ENCODE results near the gene TMEM240. TPM values are rescaled to one million over a fixed set of nuclear protein-coding genes. Genes with fewer than 3 reads are reported as not detected.
"Not testable (repeated sequence)": the region's sequence is repeated elsewhere in the genome, so short reads cannot be mapped to it uniquely, and the experiment has no call there.

The TMEM240 gene
- total RNA-seq, 1 experiment from 2014 or later, result 3.6 TPM

- H3K9me3 Mint-ChIP-seq (ENCODE audit: unreplicated experiment); H3K27me3 Mint-ChIP-seq (ENCODE audit: insufficient read depth, unreplicated experiment); H3K4me1 Mint-ChIP-seq (ENCODE audit: insufficient read depth, unreplicated experiment); CTCF ChIA-PET; intact Hi-C loops (cut with micrococcal nuclease); POLR2A ChIA-PET; DNase-seq (ENCODE audit: unreplicated experiment); BruUV-seq (replicated peaks); H3K4me3 Mint-ChIP-seq (ENCODE audit: unreplicated experiment); H3K27ac Mint-ChIP-seq (ENCODE audit: low read depth, unreplicated experiment): not testable (repeated sequence)
- peaks cover 52% of the 10 kb centered on the region for H3K36me3 Mint-ChIP-seq (ENCODE audit: insufficient read depth, unreplicated experiment)
Observed at GRCh38 chr1:1523226-1523625, 17.2 kb downstream of the TMEM240 start.

GRCh38 chr1:1522536-1522935, 17.9 kb downstream of the TMEM240 start:
- H3K27ac Mint-ChIP-seq (ENCODE audit: low read depth, unreplicated experiment); CTCF ChIA-PET; H3K4me1 Mint-ChIP-seq (ENCODE audit: insufficient read depth, unreplicated experiment); intact Hi-C loops (cut with micrococcal nuclease); DNase-seq (ENCODE audit: unreplicated experiment); BruUV-seq (replicated peaks); H3K9me3 Mint-ChIP-seq (ENCODE audit: unreplicated experiment); H3K4me3 Mint-ChIP-seq (ENCODE audit: unreplicated experiment); H3K27me3 Mint-ChIP-seq (ENCODE audit: insufficient read depth, unreplicated experiment): not testable (repeated sequence)
- H3K36me3 Mint-ChIP-seq (ENCODE audit: insufficient read depth, unreplicated experiment), result peaks cover 47% of the 10 kb centered on the region
- POLR2A ChIA-PET, result interaction anchor here (1.2 kb wide), 1 partner anchor 17 kb away, joined by 4 read pairs; no protein-coding TSS in a partner anchor

- Mint-ChIP-seq H3K9me3 (ENCODE audit: unreplicated experiment) (no peaks in the 10 kb centered on the region), H3K27ac (ENCODE audit: low read depth, unreplicated experiment) (no peak overlapping the region), H3K4me3 (ENCODE audit: unreplicated experiment) (no peak overlapping the region), H3K36me3 (ENCODE audit: insufficient read depth, unreplicated experiment) (peaks cover 48% of the 10 kb centered on the region), H3K27me3 (ENCODE audit: insufficient read depth, unreplicated experiment) (no peaks in the 10 kb centered on the region), H3K4me1 (ENCODE audit: insufficient read depth, unreplicated experiment) (no peaks in the 10 kb centered on the region)
- no peak for DNase-seq (ENCODE audit: unreplicated experiment)
- ChIA-PET POLR2A (interaction anchor here (0.7 to 1.2 kb wide), 3 partner anchors 10 to 174 kb away, joined by 3 to 4 read pairs (median 3); no protein-coding TSS in a partner anchor), CTCF (interaction anchor here (0.5 kb wide), 1 partner anchor 16 kb away, joined by 3 read pairs; no protein-coding TSS in a partner anchor)
- BruUV-seq (replicated peaks), result no TSS peak
- intact Hi-C loops (cut with micrococcal nuclease), result no loop called here
- no peak for TF ChIP-seq CTCF (IDR thresholded peaks at IDR 0.05; ENCODE audit: unreplicated experiment)
Observed at GRCh38 chr1:1521331-1521730, 19.1 kb downstream of the TMEM240 start.

- H3K4me3 Mint-ChIP-seq (ENCODE audit: unreplicated experiment); H3K9me3 Mint-ChIP-seq (ENCODE audit: unreplicated experiment); H3K27ac Mint-ChIP-seq (ENCODE audit: low read depth, unreplicated experiment); intact Hi-C loops (cut with micrococcal nuclease); DNase-seq (ENCODE audit: unreplicated experiment); H3K27me3 Mint-ChIP-seq (ENCODE audit: insufficient read depth, unreplicated experiment); BruUV-seq (replicated peaks); POLR2A ChIA-PET; H3K4me1 Mint-ChIP-seq (ENCODE audit: insufficient read depth, unreplicated experiment); CTCF ChIA-PET: not testable (repeated sequence)
- H3K36me3 Mint-ChIP-seq (ENCODE audit: insufficient read depth, unreplicated experiment), result peaks cover 40% of the 10 kb centered on the region
Observed at GRCh38 chr1:1519805-1520505, 20.5 kb downstream of the TMEM240 start.

- H3K4me1 Mint-ChIP-seq (ENCODE audit: insufficient read depth, unreplicated experiment); H3K4me3 Mint-ChIP-seq (ENCODE audit: unreplicated experiment); H3K27me3 Mint-ChIP-seq (ENCODE audit: insufficient read depth, unreplicated experiment); intact Hi-C loops (cut with micrococcal nuclease); BruUV-seq (replicated peaks); CTCF ChIA-PET; H3K9me3 Mint-ChIP-seq (ENCODE audit: unreplicated experiment); DNase-seq (ENCODE audit: unreplicated experiment); POLR2A ChIA-PET; H3K27ac Mint-ChIP-seq (ENCODE audit: low read depth, unreplicated experiment): not testable (repeated sequence)
- peaks cover 36% of the 10 kb centered on the region for H3K36me3 Mint-ChIP-seq (ENCODE audit: insufficient read depth, unreplicated experiment)
Observed at GRCh38 chr1:1518621-1519007, 21.8 kb downstream of the TMEM240 start.

GRCh38 chr1:1517973-1518620, 22.3 kb downstream of the TMEM240 start:
- no TSS peak for BruUV-seq (replicated peaks)

GRCh38 chr1:1516923-1517322, 23.5 kb downstream of the TMEM240 start:
- CTCF ChIA-PET; BruUV-seq (replicated peaks); POLR2A ChIA-PET; H3K4me3 Mint-ChIP-seq (ENCODE audit: unreplicated experiment); H3K27me3 Mint-ChIP-seq (ENCODE audit: insufficient read depth, unreplicated experiment); H3K9me3 Mint-ChIP-seq (ENCODE audit: unreplicated experiment); intact Hi-C loops (cut with micrococcal nuclease); H3K4me1 Mint-ChIP-seq (ENCODE audit: insufficient read depth, unreplicated experiment); DNase-seq (ENCODE audit: unreplicated experiment); H3K27ac Mint-ChIP-seq (ENCODE audit: low read depth, unreplicated experiment): not testable (repeated sequence)
- H3K36me3 Mint-ChIP-seq (ENCODE audit: insufficient read depth, unreplicated experiment), result peaks cover 32% of the 10 kb centered on the region

More at GRCh38 chr1:1517973-1518620, 22.3 kb downstream of the TMEM240 start:
- ChIA-PET CTCF (no interaction called here), POLR2A (no interaction called here)
- Mint-ChIP-seq H3K9me3 (ENCODE audit: unreplicated experiment) (no peaks in the 10 kb centered on the region), H3K27me3 (ENCODE audit: insufficient read depth, unreplicated experiment) (no peaks in the 10 kb centered on the region), H3K36me3 (ENCODE audit: insufficient read depth, unreplicated experiment) (peaks cover 36% of the 10 kb centered on the region), H3K4me3 (ENCODE audit: unreplicated experiment) (no peak overlapping the region), H3K27ac (ENCODE audit: low read depth, unreplicated experiment) (no peak overlapping the region), H3K4me1 (ENCODE audit: insufficient read depth, unreplicated experiment) (no peaks in the 10 kb centered on the region)
- TF ChIP-seq CTCF (IDR thresholded peaks at IDR 0.05; ENCODE audit: unreplicated experiment), result no peak
- no peak for DNase-seq (ENCODE audit: unreplicated experiment)
- intact Hi-C loops (cut with micrococcal nuclease), result no loop called here

GRCh38 chr1:1514376-1514775, 26.0 kb downstream of the TMEM240 start:
- peaks cover 28% of the 10 kb centered on the region for H3K36me3 Mint-ChIP-seq (ENCODE audit: insufficient read depth, unreplicated experiment)
- H3K4me3 Mint-ChIP-seq (ENCODE audit: unreplicated experiment); H3K27ac Mint-ChIP-seq (ENCODE audit: low read depth, unreplicated experiment); H3K4me1 Mint-ChIP-seq (ENCODE audit: insufficient read depth, unreplicated experiment); intact Hi-C loops (cut with micrococcal nuclease); CTCF ChIA-PET; POLR2A ChIA-PET; BruUV-seq (replicated peaks); DNase-seq (ENCODE audit: unreplicated experiment); H3K27me3 Mint-ChIP-seq (ENCODE audit: insufficient read depth, unreplicated experiment); H3K9me3 Mint-ChIP-seq (ENCODE audit: unreplicated experiment): not testable (repeated sequence)
